SK-N-MC (cell line): ENCODE data around the gene MUSK.

Source experiments
- DNase-seq: peaks from one replicate; pipeline ENCODE4 v3.0.0-alpha.2; 2011; ENCODE audit warnings: low read depth, low spot score
- H3K27ac ChIP-seq: fragments of 200-600 bp; sonication (generic); 2 replicates; pipeline ENCODE4 v1.5.1; 2016; ENCODE audit warnings: mixed run types
- H3K36me3 ChIP-seq: fragments of 200-600 bp; sonication (generic); 2 replicates; pipeline ENCODE4 v1.6.1; 2017; ENCODE audit warnings: antibody characterized with exemption, low read length, mixed read lengths; ENCODE audit not compliant: insufficient read depth
- H3K4me3 ChIP-seq: fragments of 200-600 bp; sonication (generic); 2 replicates; pipeline ENCODE4 v1.5.1; 2016
- H3K9ac ChIP-seq: fragments of 200-600 bp; sonication (generic); 2 replicates; pipeline ENCODE4 v1.8.0; 2017; ENCODE audit warnings: mixed run types, mixed read lengths; ENCODE audit not compliant: insufficient read length
- H3K9me3 ChIP-seq: fragments of 200-600 bp; sonication (generic); 2 replicates; pipeline ENCODE4 v1.6.1; 2017; ENCODE audit warnings: low read depth, mild to moderate bottlenecking, antibody characterized with exemption, low read length, moderate library complexity, mixed read lengths
- EZH2 ChIP-seq: fragments of 200-600 bp; sonication (generic); IDR thresholded peaks from one replicate; pipeline ENCODE4 v1.6.1; 2017; ENCODE audit warnings: antibody characterized with exemption
- FOXP2 ChIP-seq: optimal IDR thresholded peaks from 2 replicates; pipeline ENCODE3; 2011; ENCODE audit warnings: mild to moderate bottlenecking, moderate library complexity; ENCODE audit not compliant: insufficient read depth; ENCODE audit errors: extremely low read length, control extremely low read depth
- POLR2AphosphoS5 ChIP-seq: IDR thresholded peaks from 2 replicates; pipeline ENCODE4 v1.6.1; 2012; ENCODE audit warnings: mild to moderate bottlenecking, low read depth, low read length, borderline replicate concordance

MUSK gene

GRCh38 chr9:110712955-110713354 is 44.4 kb downstream of the MUSK start:
- no peak for DNase-seq
- TF ChIP-seq EZH2 (no peak), FOXP2 (no peak), POLR2AphosphoS5 (no peak)
- Histone ChIP-seq H3K36me3 (no peaks in the 10 kb centered on the region), H3K9ac (no peak overlapping the region), H3K27ac (no peak overlapping the region), H3K9me3 (no peaks in the 10 kb centered on the region), H3K4me3 (no peak overlapping the region)

DNA sequence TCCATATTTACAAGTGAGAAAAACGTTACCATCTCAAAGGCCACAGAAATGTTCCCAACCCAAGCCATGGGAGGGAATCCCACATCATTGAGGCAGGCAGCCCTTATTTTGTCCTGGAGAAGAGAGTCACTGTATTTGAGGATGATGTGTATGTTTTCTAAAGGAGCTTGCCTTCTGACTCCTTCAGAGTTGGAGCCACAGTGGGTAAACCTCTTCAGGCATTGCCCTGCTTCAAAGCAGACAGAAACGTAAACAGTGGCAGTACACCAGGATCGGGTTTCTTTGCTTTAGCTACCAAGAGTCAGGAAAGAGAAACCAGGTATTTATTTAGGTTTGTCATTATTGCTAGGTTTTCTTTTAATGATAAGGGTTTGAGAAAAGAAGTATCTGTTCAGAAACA is 45.7 kb downstream of the MUSK start:
- no peak for TF ChIP-seq EZH2
- TF ChIP-seq FOXP2: no peak
- TF ChIP-seq POLR2AphosphoS5: no peak
- DNase-seq: no peak
- no peaks in the 10 kb centered on the region for H3K9me3 ChIP-seq
- H3K9ac ChIP-seq: no peak overlapping the region
- H3K27ac ChIP-seq: no peak overlapping the region
- no peaks in the 10 kb centered on the region for H3K36me3 ChIP-seq
- H3K4me3 ChIP-seq: no peak overlapping the region

DNA sequence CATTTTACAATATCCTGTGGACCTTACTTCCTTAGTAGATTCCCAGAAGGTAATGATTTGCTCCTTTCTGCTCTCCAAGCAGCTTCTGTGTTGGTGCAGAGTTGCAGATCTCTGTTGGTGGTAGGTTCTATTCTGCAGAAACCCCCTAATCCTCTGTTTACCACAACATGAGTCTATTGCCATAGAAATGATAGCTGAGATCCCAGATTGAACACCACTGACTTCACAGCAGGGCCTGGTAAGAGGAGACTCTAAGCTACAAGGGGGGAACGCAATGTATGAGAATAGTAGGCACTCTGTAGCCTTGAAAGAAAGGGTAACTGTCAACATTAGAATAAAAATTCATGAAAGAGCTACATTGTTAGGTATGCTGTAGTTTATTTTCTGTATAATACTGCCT is 59.5 kb downstream of the MUSK start:
- DNase-seq: no peak
- TF ChIP-seq POLR2AphosphoS5: no peak
- no peak for TF ChIP-seq FOXP2
- no peak for TF ChIP-seq EZH2
- Histone ChIP-seq H3K27ac (no peak overlapping the region), H3K4me3 (no peak overlapping the region), H3K36me3 (no peaks in the 10 kb centered on the region), H3K9me3 (no peaks in the 10 kb centered on the region), H3K9ac (no peak overlapping the region)

GRCh38 chr9:110729641-110730040 is 61.0 kb downstream of the MUSK start:
- no peak for DNase-seq
- TF ChIP-seq EZH2 (no peak), POLR2AphosphoS5 (no peak), FOXP2 (no peak)
- H3K9me3 ChIP-seq: no peaks in the 10 kb centered on the region
- H3K36me3 ChIP-seq: no peaks in the 10 kb centered on the region
- no peak overlapping the region for H3K27ac ChIP-seq
- H3K9ac ChIP-seq: no peak overlapping the region
- H3K4me3 ChIP-seq: no peak overlapping the region

- DNase-seq: no peak
- Histone ChIP-seq H3K27ac (no peak overlapping the region), H3K36me3 (no peaks in the 10 kb centered on the region), H3K9me3 (no peaks in the 10 kb centered on the region), H3K9ac (no peak overlapping the region), H3K4me3 (no peak overlapping the region)
- TF ChIP-seq EZH2 (no peak), POLR2AphosphoS5 (no peak), FOXP2 (no peak)
Measured at GRCh38 chr9:110731437-110732028, 62.9 kb downstream of the MUSK start.

DNA sequence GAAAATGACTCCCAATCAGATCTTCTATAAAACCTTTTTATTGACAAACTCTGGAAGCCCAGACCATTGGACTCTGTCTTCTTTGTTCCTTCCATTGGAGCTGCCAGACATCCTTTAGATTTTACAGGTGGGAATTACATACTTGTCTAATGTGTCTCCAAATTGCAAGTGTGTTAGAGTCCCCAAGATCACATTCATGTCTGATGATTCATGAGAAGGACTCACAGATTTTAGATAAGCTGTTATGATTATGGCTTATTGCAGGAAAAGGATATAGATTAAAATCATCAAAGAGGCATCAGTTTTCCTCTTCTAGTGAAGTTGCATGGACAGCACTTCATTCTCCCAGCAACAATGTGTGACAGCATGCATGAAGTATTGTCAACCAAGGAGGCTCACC is 70.4 kb downstream of the MUSK start:
- no peak for TF ChIP-seq EZH2
- TF ChIP-seq FOXP2: no peak
- no peak for TF ChIP-seq POLR2AphosphoS5
- no peak overlapping the region for H3K27ac ChIP-seq
- DNase-seq: no peak

DNA sequence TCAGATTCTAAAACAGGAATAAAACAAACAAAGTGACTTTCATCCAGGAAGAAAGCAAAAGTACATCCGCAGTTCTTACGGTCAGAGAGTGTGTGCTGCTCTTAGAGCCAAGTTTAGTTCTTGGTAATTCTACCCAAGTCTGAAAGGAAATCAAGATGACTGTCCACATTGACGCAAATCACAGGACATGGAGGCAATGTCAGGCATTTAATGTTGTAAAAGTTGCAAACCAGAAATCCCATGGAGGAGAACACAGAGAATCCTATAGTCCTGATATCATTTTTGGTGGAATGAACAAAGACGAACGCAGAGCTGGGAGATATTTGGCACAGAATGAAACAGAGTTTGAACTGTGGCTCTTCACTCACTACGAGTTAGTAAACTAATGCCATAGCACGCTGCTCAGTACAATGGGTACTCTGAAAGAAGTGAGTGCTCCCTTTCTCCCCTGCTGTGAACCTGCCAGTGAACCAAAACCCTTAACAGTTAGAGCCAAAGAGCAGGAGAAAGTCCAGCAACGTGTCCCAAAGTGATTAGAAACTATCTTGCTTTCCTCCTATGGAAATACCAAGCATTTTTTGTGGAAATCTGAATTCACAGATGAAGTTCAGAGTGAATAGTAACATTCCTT is 74.3 kb downstream of the MUSK start:
- peak overlapping the region; percentile 48 for H3K9ac ChIP-seq
- H3K27ac ChIP-seq: peak overlapping the region; percentile 54; the same call in 1 of the 2 replicates
- no peak for TF ChIP-seq EZH2
- no peak for TF ChIP-seq FOXP2
- no peak for TF ChIP-seq POLR2AphosphoS5
- no peaks in the 10 kb centered on the region for H3K9me3 ChIP-seq
- 0 out of 2 replicates have a peak overlapping the region, but pooled peaks have one; percentile 42 for H3K4me3 ChIP-seq
- no peak for DNase-seq
- no peaks in the 10 kb centered on the region for H3K36me3 ChIP-seq

More for the DNA sequence above, 70.4 kb downstream of the MUSK start:
- H3K9ac ChIP-seq: no peak overlapping the region
- H3K36me3 ChIP-seq: no peaks in the 10 kb centered on the region
- no peaks in the 10 kb centered on the region for H3K9me3 ChIP-seq
- no peak overlapping the region for H3K4me3 ChIP-seq

DNA sequence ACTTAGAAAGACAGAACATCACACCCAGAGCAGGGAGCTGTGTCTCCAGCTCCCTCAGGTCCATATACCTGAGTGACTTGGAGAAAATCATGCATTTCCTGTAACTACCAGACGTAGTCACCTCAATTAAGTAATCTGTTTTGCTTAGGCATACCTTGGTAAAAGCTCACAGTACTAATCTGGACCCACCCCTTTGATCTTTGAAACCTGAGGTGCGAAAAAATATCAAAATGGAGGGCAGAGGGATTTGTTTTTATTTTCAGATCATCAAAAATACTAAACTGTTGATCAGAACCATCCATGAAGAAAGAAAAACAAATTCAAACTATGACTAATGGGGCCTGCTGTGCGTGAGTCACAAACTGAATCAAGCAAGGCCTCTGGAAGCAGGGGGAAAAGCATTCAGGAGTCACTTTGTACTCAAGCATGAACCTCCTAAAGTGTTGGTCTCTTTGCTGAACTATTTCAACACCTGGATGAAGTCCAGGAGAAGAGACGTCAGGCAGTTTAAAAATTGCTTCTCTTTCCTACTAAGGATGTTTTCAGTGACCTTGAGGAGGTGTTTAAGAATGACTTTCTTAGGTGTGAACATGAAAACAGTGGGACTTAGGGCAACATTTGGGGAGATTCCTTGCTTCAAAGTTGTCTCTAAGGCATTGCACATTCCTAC is 76.3 kb downstream of the MUSK start:
- no peaks in the 10 kb centered on the region for H3K36me3 ChIP-seq

DNA sequence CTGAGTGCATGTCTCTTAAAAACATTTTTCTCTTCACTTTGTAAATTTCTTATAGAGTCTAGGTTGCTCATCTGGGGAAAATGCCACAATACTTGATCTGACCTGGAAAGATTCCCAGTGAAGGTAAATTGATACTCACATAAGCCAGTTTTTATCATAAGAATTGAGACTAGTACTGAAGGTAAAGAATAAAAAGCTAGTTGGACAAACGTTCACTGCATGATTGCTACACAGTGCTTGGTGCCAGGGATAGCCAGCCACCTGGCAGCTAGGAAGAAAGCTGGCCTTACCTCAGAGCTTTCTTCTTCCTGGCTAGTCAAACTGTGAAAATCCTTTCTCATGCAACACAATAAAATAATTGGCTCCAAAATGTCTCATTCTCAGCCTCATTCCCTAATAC is 77.1 kb downstream of the MUSK start:
- no peaks in the 10 kb centered on the region for H3K36me3 ChIP-seq
- TF ChIP-seq EZH2 (no peak), POLR2AphosphoS5 (no peak), FOXP2 (no peak)
- H3K4me3 ChIP-seq: no peak overlapping the region
- no peak overlapping the region for H3K27ac ChIP-seq
- no peaks in the 10 kb centered on the region for H3K9me3 ChIP-seq
- DNase-seq: no peak
- H3K9ac ChIP-seq: no peak overlapping the region

More for the DNA sequence above, 76.3 kb downstream of the MUSK start:
- H3K9ac ChIP-seq: no peak overlapping the region
- no peaks in the 10 kb centered on the region for H3K9me3 ChIP-seq
- TF ChIP-seq POLR2AphosphoS5 (no peak), EZH2 (no peak), FOXP2 (no peak)
- no peak overlapping the region for H3K4me3 ChIP-seq
- H3K27ac ChIP-seq: no peak overlapping the region
- no peak for DNase-seq
